Mucosa of rectum (tissue), 2 donors: ENCODE measurements around the gene MAN1B1.

ENCODE experiments used
- H3K27ac ChIP-seq, 2 donors: one replicate each; pipeline ENCODE4 v1.7.0; 2013; ENCODE audit warnings: inconsistent platforms in 2 of 2, low read depth in 2 of 2, low read length in 2 of 2
- H3K27me3 ChIP-seq, 2 donors: one replicate each; pipeline ENCODE4 v1.7.0; 2013; ENCODE audit warnings: low read length in 2 of 2; ENCODE audit not compliant: control insufficient read depth in 2 of 2, insufficient read depth in 2 of 2
- H3K36me3 ChIP-seq, 2 donors: one replicate each; pipeline ENCODE4 v1.7.0; 2013; ENCODE audit warnings: low read length in 2 of 2; ENCODE audit not compliant: control insufficient read depth in 2 of 2, insufficient read depth in 2 of 2
- H3K4me1 ChIP-seq, 2 donors: one replicate each; pipeline ENCODE4 v1.7.0; 2013; ENCODE audit warnings: low read length in 2 of 2, mild to moderate bottlenecking in 1 of 2; ENCODE audit not compliant: control insufficient read depth in 2 of 2, insufficient read depth in 2 of 2
- H3K4me3 ChIP-seq, 2 donors: one replicate each; pipeline ENCODE4 v1.7.0; 2013; ENCODE audit warnings: low read length in 2 of 2
- H3K9ac ChIP-seq, 2 donors: one replicate each; pipeline ENCODE4 v1.7.0; 2013; ENCODE audit warnings: low read length in 2 of 2, low read depth in 1 of 2, mild to moderate bottlenecking in 1 of 2
- H3K9me3 ChIP-seq, 2 donors: one replicate each; pipeline ENCODE4 v1.7.0; 2013; ENCODE audit warnings: low read length in 2 of 2; ENCODE audit not compliant: control insufficient read depth in 2 of 2
- donor health status: healthy.
- donor health status: Normal muscosa, but diverticular disease.

The MAN1B1 gene

GRCh38 chr9:137139468-137140150 is 52.8 kb downstream of the MAN1B1 start:
- no peaks in the 10 kb centered on the region for H3K36me3 ChIP-seq
- H3K4me3 ChIP-seq: no peak overlapping the region
- H3K4me1 ChIP-seq: no peaks in the 10 kb centered on the region
- peaks cover 41 to 47% of the 10 kb centered on the region in 2 donors for H3K27me3 ChIP-seq
- H3K9ac ChIP-seq: no peak overlapping the region
- H3K9me3 ChIP-seq: no peaks in the 10 kb centered on the region
- H3K27ac ChIP-seq: no peak overlapping the region

DNA sequence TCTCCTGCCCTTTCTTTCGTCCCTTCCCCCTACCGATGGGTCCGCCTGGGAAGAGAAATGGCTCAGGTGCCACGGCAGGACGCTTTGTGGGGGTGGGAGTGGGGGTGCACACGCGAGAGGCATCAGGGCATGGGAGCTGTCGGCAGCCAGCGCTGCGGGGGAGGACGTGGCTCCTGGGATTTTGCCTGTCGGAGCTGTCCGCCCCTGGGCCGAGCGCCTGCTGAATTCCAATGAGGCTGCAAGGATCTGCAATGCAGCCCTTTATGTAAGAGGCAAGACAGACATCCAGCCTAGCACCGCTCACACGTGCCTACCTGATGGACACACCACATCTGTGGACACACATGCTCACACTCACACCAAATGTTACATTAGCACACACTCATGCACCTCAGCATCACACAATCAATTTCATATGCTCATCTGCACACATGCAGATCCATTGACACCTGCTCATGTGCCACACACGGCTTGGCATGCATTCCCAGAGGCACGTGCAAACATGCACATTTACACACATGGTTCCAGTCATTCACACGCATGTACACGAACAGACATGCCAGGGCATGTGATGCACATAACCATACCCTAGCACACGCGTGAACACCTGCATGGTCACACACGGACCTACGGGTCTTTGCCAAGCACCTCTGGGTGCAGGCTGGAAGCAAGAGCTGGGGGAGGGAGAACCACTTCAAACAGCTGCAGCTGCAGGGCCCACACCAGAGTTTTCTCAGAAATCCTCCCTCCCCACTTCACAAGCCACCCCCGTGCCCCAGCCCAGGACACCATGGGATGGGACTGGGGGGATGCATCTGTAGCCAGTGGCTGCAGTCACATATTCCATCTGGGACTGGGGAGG is 53.6 kb downstream of the MAN1B1 start:
- Histone ChIP-seq H3K27me3 (peaks cover 41 to 47% of the 10 kb centered on the region in 2 donors), H3K27ac (no peak overlapping the region)

DNA sequence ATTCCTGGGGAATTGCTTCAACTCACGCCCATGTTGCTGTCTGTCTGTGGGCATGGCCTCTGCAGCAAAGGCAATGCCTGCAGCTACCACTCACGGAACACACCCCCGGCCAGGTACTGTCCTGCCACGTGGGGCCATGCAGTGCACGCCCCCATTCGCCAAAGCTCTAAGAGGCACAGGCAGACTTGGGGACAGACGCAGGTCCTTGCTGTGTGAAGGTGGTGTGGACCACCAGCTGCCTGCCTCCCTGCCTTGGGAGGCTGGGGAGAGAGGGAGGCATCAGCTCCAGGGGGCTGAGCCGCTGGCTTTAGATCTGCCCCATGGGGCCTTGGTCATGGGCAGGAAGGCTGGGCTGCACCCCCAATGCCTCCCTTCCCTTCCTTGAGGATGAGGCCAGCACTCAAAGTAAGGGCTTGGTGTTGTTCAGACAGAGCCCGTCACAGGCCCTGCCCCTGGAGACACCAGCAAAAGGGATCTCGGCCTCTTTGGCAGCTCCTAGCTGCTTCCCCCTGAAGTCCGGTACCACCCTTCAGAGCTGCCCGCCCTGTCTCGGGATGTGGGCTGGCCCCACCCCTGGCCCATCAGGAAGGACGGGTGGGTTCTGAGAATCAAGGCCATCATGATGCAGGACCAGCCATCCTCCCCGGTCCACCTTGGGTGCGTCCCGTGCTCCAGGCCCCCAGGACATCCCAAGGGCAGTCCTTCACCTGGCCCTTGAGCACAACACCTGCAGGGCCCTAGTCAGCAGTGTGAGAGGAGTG is 54.4 kb downstream of the MAN1B1 start:
- Histone ChIP-seq H3K4me1 (no peaks in the 10 kb centered on the region), H3K9ac (no peak overlapping the region), H3K27me3 (peaks cover 41 to 47% of the 10 kb centered on the region in 2 donors), H3K9me3 (no peaks in the 10 kb centered on the region), H3K36me3 (no peaks in the 10 kb centered on the region), H3K27ac (no peak overlapping the region), H3K4me3 (no peak overlapping the region)

More for the DNA sequence above, 53.6 kb downstream of the MAN1B1 start:
- no peak overlapping the region for H3K9ac ChIP-seq
- no peaks in the 10 kb centered on the region for H3K9me3 ChIP-seq
- H3K4me3 ChIP-seq: no peak overlapping the region
- no peaks in the 10 kb centered on the region for H3K4me1 ChIP-seq
- H3K36me3 ChIP-seq: no peaks in the 10 kb centered on the region

DNA sequence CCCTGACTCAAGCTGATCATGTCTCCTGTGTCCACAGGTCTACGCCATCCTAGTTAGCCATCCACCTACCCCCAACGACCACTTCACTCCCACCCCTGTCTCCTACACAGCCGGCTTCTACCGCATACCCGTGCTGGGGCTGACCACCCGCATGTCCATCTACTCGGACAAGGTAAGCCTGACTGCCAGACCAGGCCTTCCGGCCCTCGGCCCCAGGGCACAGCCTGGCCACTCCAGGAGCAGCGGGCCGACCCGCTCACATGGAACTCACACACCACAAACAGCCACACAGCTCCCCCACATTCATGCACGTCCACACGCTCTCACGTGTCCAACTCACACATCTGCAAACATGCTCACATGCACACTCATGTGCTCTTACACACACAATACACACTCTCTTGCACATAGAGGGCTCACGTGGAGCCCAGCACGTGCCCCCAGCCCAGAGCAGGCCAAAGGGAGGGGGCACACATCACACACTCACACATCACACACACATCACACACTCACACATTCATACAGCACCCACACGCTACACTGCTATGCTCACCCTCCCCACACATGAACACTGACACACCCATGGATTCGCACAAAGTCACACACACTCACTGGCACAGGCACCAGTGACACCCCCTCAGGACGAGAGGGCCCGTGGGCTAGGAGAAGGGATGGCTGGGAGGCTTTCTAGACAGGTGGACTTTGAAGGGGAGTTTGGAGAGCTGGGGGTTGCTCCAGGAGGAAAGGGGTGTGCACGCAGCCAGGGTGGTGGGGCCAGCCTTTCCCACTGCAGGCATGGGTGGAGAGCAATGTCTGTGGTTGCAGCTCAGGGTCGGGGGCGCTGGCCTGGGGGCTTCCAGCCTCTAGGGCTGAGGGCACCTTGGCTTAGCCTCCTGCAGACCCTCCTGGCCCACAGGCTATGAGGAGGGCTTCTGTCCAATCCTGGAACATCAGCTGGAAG is 55.5 kb downstream of the MAN1B1 start:
- Histone ChIP-seq H3K9ac (no peak overlapping the region), H3K36me3 (no peaks in the 10 kb centered on the region), H3K4me1 (no peaks in the 10 kb centered on the region), H3K27ac (no peak overlapping the region), H3K4me3 (no peak overlapping the region), H3K9me3 (no peaks in the 10 kb centered on the region), H3K27me3 (peaks cover 34 to 45% of the 10 kb centered on the region in 2 donors)

DNA sequence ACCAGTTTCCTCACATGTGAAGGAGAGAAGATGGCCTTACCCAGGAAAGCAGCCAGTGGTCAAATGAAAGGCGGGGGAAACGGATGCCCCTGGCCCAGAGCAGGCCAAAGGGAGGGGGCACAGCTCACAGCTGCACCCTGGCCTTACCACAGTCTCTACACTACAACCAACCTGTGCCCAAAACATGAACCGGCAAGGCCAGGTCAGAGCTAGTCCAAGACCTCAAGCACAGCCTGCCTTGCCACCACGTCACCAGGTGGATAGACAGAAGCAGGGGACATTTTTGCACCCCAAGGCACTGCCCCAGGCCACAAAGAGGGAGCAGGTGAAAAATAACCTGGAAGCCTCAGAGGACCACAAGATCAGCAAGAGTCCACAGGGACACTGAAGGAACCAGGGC is 56.7 kb downstream of the MAN1B1 start:
- H3K9ac ChIP-seq: no peak overlapping the region
- H3K36me3 ChIP-seq: no peaks in the 10 kb centered on the region
- H3K27ac ChIP-seq: no peak overlapping the region
- H3K27me3 ChIP-seq: peaks cover 25 to 37% of the 10 kb centered on the region in 2 donors
- no peak overlapping the region for H3K4me3 ChIP-seq
- H3K4me1 ChIP-seq: no peaks in the 10 kb centered on the region
- H3K9me3 ChIP-seq: no peaks in the 10 kb centered on the region

DNA sequence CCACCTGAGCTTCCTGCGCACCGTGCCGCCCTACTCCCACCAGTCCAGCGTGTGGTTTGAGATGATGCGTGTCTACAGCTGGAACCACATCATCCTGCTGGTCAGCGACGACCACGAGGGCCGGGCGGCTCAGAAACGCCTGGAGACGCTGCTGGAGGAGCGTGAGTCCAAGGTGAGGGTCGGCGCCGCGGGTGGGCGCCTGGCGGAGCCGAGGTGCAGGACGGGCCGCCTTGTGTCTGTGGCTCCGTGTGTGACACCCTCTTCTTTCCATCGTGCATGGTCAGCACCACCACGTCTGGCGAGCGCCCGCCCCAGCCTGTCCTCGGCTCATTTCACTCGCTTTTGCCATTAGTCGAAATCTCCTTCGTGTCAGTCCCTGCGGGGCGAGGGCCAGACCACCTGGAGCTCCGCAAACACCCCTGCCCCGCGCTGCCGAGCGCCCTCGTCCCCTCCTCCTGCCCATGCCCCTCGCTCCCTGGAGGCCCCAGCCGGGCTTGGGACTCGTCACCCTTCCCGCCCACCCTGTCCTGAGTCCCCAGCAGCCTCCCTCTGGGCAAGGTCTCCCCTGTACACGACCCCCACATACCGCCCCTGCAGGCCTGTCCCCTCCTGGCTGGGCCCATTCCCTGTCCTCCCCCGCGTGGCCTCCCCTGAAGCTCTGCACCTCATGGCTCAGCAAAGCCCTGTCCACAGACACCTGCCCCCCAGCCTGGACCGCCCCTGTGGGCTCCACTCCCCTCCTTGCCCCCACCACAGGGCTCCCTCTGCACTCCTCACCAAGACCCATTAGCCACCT is 59.1 kb downstream of the MAN1B1 start:
- Histone ChIP-seq H3K9me3 (no peaks in the 10 kb centered on the region), H3K4me3 (no peak overlapping the region), H3K4me1 (no peaks in the 10 kb centered on the region), H3K27me3 (peaks cover 12 to 21% of the 10 kb centered on the region in 2 donors), H3K36me3 (no peaks in the 10 kb centered on the region), H3K27ac (no peak overlapping the region), H3K9ac (no peak overlapping the region)

GRCh38 chr9:137146527-137146918 is 59.7 kb downstream of the MAN1B1 start:
- no peak overlapping the region for H3K27ac ChIP-seq
- no peak overlapping the region for H3K9ac ChIP-seq
- H3K4me1 ChIP-seq: no peaks in the 10 kb centered on the region
- H3K36me3 ChIP-seq: no peaks in the 10 kb centered on the region
- peaks cover 12 to 17% of the 10 kb centered on the region in 2 donors for H3K27me3 ChIP-seq
- no peak overlapping the region for H3K4me3 ChIP-seq
- H3K9me3 ChIP-seq: no peaks in the 10 kb centered on the region

GRCh38 chr9:137147091-137147792 is 60.5 kb downstream of the MAN1B1 start:
- H3K9me3 ChIP-seq: no peaks in the 10 kb centered on the region
- no peak overlapping the region for H3K9ac ChIP-seq
- no peak overlapping the region for H3K4me3 ChIP-seq
- peaks cover 6 to 9% of the 10 kb centered on the region in 2 donors for H3K27me3 ChIP-seq
- no peak overlapping the region for H3K27ac ChIP-seq
- no peaks in the 10 kb centered on the region for H3K4me1 ChIP-seq
- H3K36me3 ChIP-seq: no peaks in the 10 kb centered on the region
